Activated CD4-positive, alpha-beta T cell treated with anti-CD3 and anti-CD28 coated beads, Interleukin-2, amount 50 U/mL, for 24 hours (primary cell): ENCODE data around the gene USP9Y.
"Not testable (repeated sequence)": the region's sequence is repeated elsewhere in the genome, so short reads cannot be mapped to it uniquely, and the experiment has no call there.

Experiments
- DNase-seq, 2 donors: peaks; one replicate each; pipeline ENCODE4 v3.0.0-alpha.2; 2020; ENCODE audit warnings: low read depth in 1 of 2, low spot score in 1 of 2

USP9Y gene, protein sequence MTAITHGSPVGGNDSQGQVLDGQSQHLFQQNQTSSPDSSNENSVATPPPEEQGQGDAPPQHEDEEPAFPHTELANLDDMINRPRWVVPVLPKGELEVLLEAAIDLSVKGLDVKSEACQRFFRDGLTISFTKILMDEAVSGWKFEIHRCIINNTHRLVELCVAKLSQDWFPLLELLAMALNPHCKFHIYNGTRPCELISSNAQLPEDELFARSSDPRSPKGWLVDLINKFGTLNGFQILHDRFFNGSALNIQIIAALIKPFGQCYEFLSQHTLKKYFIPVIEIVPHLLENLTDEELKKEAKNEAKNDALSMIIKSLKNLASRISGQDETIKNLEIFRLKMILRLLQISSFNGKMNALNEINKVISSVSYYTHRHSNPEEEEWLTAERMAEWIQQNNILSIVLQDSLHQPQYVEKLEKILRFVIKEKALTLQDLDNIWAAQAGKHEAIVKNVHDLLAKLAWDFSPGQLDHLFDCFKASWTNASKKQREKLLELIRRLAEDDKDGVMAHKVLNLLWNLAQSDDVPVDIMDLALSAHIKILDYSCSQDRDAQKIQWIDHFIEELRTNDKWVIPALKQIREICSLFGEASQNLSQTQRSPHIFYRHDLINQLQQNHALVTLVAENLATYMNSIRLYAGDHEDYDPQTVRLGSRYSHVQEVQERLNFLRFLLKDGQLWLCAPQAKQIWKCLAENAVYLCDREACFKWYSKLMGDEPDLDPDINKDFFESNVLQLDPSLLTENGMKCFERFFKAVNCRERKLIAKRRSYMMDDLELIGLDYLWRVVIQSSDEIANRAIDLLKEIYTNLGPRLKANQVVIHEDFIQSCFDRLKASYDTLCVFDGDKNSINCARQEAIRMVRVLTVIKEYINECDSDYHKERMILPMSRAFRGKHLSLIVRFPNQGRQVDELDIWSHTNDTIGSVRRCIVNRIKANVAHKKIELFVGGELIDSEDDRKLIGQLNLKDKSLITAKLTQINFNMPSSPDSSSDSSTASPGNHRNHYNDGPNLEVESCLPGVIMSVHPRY (N-terminal part only)

DNA sequence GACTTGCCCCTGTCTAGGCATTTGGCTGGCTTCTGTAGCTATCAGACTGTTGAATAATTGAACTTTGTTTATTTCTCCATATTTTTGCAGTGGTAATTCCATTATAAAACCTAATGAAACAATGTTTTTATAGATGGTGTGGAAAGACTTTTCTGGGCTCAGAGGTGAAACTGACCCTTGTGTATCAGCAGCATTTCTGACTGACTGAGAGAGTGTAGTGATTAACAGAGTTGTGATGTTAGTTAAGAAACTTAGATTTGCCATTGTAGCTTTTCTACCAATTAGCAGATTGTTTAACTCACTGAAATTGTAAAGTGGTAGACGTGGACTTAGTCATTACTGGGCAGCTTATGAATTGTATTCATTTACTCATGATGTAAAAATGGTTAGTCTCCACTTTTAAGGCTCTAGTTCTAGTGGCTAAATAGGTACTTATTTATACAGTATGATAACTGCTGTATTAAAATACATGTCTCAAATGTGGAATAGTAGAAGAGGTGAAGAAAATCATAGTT is at the start of gene USP9Y:
Gene USP9Y, plus strand, starts transcription at position 51 of the 515 bp plus-strand sequence. CDS start 8,217 bp downstream, outside the sequence.
- no peak for DNase-seq

DNA sequence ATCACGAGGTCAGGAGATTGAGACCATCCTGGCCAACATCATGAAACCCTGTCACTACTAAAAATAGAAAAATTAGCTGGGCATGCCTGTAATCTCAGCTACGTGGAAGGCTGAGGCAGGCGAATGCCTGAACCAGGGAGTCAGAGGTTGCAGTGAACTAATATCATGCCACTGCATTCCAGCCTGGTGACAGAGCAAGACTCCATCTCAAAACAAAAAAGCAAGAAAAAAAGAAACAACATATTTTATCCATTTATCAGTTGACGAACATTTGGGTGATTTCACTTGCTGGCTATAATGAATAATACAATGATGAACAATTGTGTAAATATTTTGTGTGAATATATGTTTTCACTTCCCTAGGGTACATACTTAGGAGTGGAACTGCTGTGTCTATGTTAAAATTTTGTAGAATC is 49.4 kb upstream of the USP9Y start:
- no peak for DNase-seq

GRCh38 chrY:12661745-12662681 is 39.0 kb upstream of the USP9Y start:
- peak; percentile 44 to 60 for DNase-seq

GRCh38 chrY:12662745-12663591 is 38.1 kb upstream of the USP9Y start:
- DNase-seq: peak; percentile 23 to 27

DNA sequence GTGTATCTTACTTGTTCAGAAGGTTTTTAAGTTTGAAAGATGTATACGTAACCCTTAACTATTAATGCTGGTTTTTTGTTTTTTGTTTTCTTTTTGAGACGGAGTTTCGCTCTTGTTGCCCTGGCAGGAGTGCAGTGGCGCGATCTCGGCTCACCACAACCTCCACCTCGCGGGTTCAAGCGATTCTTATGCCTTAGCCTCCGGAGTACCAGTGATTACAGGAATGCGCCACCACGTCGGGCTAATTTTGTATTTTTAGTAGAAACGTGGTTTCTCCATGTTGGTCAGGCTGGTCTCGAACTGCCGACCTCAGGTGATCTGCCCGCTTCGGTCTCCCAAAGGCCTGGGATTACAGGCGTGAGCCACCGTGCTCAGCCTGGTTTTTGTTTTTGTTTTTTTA is 37.2 kb upstream of the USP9Y start:
- not testable (repeated sequence) for DNase-seq

- no peak for DNase-seq
These were observed 22.9 kb upstream of the USP9Y start for GRCh38 chrY:12678111-12678510.

- DNase-seq: no peak
These were observed 19.5 kb upstream of the USP9Y start for GRCh38 chrY:12681535-12681934.

DNA sequence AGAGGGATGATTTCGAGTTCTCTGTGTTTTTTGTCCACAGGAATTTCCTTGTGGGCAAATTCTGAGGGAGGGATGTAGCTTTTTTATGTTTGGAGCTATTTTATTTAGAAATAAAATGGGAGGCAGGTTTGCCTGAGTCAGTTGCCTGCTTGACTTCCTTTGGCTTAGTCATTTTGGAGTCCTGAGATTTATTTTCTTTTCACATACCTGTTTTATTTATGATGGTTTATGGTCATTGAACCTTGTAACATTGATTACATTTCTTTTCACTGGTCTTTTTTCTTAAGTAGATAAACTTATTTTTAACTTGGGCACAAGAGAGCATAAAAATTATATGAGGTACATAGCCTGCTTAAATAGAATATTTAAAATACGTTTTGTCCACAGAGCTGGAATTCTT is 12.7 kb upstream of the USP9Y start:
- DNase-seq: no peak

GRCh38 chrY:12700087-12700486 is 944 bp upstream of the USP9Y start:
- DNase-seq: no peak

- no peak for DNase-seq
These were observed 1.1 kb downstream of the USP9Y start for GRCh38 chrY:12702174-12702573.

- DNase-seq: no peak
These were observed 9.4 kb downstream of the USP9Y start for GRCh38 chrY:12710460-12710859.

DNA sequence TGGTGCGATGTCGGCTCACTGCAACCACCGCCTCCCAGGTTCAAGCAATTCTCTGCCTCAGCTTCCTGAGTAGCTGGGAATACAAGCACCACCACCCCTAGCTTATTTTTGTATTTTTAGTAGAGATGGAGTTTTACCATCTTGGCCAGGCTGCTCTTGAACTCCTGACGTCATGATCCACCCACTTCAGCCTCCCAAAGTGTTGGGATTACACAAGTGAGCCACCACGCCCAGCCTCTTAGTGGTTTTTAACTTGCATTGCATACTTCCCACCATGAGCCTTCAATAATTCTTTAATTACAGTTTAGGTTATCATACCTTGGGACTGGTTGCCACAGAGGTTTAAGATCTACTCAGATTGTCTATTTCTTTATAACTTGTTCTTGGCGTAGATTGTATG is 14.3 kb downstream of the USP9Y start:
- DNase-seq: no peak

- no peak for DNase-seq
These were observed 28.7 kb downstream of the USP9Y start for GRCh38 chrY:12729746-12730145.

DNA sequence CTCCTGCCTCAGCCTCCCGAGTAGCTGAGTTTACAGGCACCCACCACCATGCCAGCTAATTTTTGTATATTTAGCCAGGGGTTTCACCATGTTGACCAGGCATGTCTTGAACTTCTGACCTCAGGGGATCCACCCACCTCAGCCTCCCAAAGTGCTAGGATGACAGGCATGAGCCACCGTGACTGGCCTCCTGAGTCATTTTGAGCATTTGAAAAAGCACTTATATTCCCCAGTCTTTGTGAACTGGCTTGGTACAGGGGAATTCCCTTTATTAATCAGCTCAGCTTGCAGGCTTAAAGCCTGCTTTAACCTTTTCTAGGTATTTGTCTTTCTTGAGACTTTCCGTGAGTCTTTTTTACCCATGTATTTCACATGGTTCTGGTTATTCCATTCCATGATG is 32.6 kb downstream of the USP9Y start:
- DNase-seq: peak; percentile 0 to 42

DNA sequence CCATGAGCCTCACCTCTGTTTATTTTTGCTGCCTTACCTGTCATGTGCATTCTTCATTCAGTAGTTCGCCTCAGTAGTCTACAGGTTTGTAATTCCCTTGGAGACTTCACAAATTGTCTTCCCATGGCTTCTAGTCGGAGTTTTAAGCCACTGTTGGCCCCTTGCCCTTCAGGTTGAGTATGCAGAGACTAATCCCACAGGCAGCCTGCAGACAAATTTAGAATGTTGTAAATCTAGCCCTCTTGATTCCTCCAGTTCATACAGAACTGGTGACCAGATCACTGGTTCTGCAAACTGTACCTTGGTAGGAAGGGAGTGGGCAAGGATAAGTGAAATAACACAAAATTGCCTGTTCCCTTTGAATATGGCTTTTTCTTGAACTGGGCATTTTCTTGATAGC is 33.0 kb downstream of the USP9Y start:
- DNase-seq: no peak

DNA sequence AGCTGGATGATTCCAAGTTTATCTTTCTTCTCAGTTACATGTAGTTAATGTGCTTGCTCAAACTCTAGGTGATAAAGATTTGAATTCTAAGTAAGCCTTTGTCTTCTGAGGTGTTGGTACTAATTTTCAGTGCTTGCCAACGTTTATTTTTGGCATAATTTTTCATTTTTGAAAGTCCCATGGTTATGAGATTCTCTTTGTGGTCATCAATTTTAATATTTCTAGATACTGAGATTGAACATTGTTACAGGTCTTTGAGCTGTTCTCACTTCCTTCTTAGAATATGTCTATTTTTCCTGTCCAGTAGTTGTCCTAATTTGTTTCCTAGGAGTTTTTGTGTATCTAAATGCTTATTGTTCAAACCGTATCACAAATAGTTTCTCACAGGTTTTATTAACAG is 40.4 kb downstream of the USP9Y start:
- DNase-seq: no peak

DNA sequence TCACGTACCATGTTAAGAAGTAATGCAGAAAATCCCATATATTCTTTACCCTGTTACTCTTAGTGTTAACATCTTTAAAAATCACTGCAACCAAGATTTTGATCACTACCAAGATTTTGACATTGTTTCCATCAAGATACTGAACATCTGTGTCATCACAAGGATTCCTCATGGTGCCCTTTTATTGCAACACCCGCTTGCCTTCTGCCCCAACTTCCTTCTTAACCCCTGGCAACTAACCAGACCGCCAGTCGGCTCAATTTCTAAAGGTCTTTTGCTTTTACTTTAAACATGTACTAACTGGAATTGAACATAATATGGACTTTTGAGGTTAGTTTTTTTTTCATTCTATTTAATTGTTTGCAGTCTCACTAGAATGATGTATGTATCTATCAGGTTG is 41.7 kb downstream of the USP9Y start:
- no peak for DNase-seq

DNA sequence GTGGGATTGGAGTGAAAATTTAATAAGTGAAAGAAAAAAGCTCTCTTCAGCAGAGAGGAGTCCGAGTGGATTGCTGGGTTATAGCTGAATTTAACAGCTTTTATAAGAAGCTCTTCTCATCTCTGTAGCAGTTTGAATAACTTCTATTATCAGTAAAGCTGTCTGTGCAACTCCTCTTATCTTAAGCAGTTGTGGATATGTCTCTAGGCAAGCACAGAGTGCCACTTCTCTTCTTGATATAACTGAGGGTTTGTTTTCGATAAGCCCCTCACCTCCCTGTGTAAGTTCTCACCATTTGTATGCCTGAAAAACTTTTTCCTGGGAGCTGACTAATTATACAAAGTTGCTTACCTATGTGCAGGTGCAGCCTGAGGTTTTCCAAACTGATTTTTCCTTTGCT is 43.1 kb downstream of the USP9Y start:
- no peak for DNase-seq

DNA sequence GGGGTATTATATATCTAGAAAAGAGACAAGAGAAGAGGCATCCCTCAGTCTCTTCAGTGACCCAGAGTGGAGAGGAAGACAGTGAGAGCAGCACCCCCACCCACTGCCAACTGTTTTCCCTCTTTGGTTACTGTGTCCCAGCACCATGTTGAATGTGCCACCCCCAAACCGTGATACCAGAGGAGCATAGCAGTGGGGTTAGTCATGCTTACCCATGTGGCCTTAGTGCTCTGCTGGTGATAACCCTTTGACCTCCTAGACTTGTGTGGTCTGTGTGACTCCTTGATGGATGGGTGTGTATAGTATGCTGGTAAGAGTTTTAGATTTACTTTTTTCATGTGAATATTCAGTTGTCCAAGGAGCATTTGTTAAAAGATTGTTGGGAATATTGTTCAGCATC is 48.3 kb downstream of the USP9Y start:
- no peak for DNase-seq

GRCh38 chrY:12752856-12753255 is 51.8 kb downstream of the USP9Y start:
- no peak for DNase-seq
